ENCODE measurements around the gene KIAA1217. TPM values are rescaled to one million over a fixed set of nuclear protein-coding genes. Genes with fewer than 3 reads are reported as not detected.

The KIAA1217 gene
- total RNA-seq, 1 experiment from 2014 or later: 171 TPM

DNA sequence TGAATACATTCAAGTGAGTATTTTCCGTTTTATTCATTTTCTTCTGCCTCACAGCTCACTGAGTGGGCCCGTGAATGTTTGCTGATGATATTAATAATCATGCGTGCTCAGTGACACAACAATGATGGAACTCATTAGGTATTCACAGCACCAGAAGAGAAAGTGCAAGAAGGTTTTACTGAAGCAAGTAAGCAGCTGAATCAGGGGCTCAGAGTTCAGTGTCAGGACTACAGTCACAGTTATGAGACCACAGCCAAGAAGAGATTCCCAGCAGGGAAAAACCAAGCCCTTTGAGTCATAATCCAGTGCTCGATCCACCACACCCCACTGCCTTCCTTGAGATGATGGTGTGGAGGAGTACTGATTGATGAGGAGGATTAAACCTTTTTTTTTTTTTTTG is 247.4 kb downstream of the KIAA1217 start:
- H3K9me3 Mint-ChIP-seq (ENCODE audit: unreplicated experiment): no peaks in the 10 kb centered on the region
- Histone ChIP-seq H3K4me1 (peaks cover 34% of the 10 kb centered on the region), H3K4me3 (ENCODE audit: low read depth, low read length) (no peak overlapping the region), H3K27me3 (replicated peaks; ENCODE audit: control insufficient read depth, insufficient read depth, low read length) (no peaks in the 10 kb centered on the region), H3K9me3 (no peaks in the 10 kb centered on the region), H3K36me3 (ENCODE audit: control insufficient read depth, insufficient read depth, low read length) (peaks cover 4% of the 10 kb centered on the region)
- H3K27me3 Mint-ChIP-seq (ENCODE audit: insufficient read depth, unreplicated experiment): no peaks in the 10 kb centered on the region
- no peak overlapping the region for H3K4me3 Mint-ChIP-seq (ENCODE audit: unreplicated experiment)
- peaks cover 90% of the 10 kb centered on the region for H3K36me3 Mint-ChIP-seq (ENCODE audit: insufficient read depth, unreplicated experiment)
- H3K27ac Mint-ChIP-seq (ENCODE audit: unreplicated experiment): peak overlapping the region; percentile 29
- TF ChIP-seq, protein P1, sequence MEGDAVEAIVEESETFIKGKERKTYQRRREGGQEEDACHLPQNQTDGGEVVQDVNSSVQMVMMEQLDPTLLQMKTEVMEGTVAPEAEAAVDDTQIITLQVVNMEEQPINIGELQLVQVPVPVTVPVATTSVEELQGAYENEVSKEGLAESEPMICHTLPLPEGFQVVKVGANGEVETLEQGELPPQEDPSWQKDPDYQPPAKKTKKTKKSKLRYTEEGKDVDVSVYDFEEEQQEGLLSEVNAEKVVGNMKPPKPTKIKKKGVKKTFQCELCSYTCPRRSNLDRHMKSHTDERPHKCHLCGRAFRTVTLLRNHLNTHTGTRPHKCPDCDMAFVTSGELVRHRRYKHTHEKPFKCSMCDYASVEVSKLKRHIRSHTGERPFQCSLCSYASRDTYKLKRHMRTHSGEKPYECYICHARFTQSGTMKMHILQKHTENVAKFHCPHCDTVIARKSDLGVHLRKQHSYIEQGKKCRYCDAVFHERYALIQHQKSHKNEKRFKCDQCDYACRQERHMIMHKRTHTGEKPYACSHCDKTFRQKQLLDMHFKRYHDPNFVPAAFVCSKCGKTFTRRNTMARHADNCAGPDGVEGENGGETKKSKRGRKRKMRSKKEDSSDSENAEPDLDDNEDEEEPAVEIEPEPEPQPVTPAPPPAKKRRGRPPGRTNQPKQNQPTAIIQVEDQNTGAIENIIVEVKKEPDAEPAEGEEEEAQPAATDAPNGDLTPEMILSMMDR (IDR thresholded peaks at IDR 0.05; ENCODE audit: insufficient read depth in 1 of 2, low read depth in 1 of 2, low read length in 1 of 2, severe bottlenecking in 1 of 2, unreplicated experiment in 1 of 2): no peak
- BruUV-seq (replicated peaks): no TSS peak
- H3K4me1 Mint-ChIP-seq (ENCODE audit: low read depth, unreplicated experiment): peaks cover 40% of the 10 kb centered on the region
- ChIA-PET CTCF (interaction anchor here (0.7 to 2.4 kb wide), 2 partner anchors 73 to 351 kb away, joined by 3 to 8 read pairs; no protein-coding TSS in a partner anchor), POLR2A (no interaction called here)
- DNase-seq: no peak
- intact Hi-C loops (cut with micrococcal nuclease; ENCODE audit: unreplicated experiment): no loop called here

DNA sequence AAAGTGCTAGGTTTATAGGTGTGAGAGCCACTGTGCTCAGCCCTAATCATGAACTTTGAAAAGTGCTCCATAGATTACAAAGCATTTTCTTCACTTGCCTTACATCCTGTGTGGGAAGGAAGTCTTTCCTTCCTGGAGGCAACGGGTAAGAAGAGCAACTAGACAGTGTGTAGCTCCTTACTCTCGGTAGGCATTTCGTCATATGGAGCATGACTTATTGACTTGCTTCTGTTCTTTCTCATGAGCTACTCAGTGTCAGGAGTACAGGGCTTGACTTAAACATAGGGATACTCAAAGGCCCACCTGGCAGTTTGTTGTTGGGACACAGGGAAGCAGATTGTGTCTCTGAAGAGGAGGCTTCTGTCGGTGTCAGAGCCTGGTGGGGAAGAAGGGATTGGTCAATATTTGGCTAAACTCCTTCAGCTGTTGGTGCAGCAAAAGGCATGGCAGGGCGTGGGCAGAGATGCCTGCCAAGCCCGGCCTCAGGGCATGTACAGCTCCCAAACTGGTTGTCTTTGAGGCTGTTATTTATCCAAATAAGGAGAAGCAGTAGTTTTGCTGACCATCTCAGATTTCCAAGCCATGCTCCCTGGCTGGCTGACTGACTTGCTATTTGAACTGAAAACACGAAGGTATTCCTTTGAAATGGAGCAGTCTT is 248.9 kb downstream of the KIAA1217 start:
- H3K27ac Mint-ChIP-seq (ENCODE audit: unreplicated experiment): peak overlapping the region; percentile 32
- Histone ChIP-seq H3K4me3 (ENCODE audit: low read depth, low read length) (no peak overlapping the region), H3K27me3 (replicated peaks; ENCODE audit: control insufficient read depth, insufficient read depth, low read length) (no peaks in the 10 kb centered on the region), H3K9me3 (no peaks in the 10 kb centered on the region), H3K4me1 (peaks cover 38% of the 10 kb centered on the region), H3K36me3 (ENCODE audit: control insufficient read depth, insufficient read depth, low read length) (peaks cover 4% of the 10 kb centered on the region)
- H3K4me1 Mint-ChIP-seq (ENCODE audit: low read depth, unreplicated experiment): peaks cover 38% of the 10 kb centered on the region
- ChIA-PET CTCF (interaction anchor here (2.4 kb wide), 1 partner anchor 74 kb away, joined by 8 read pairs; no protein-coding TSS in a partner anchor), POLR2A (interaction anchor here (0.5 kb wide), 1 partner anchor 29 kb away, joined by 4 read pairs; no protein-coding TSS in a partner anchor)
- TF ChIP-seq, protein P1 (IDR thresholded peaks at IDR 0.05; ENCODE audit: insufficient read depth in 1 of 2, low read depth in 1 of 2, low read length in 1 of 2, severe bottlenecking in 1 of 2, unreplicated experiment in 1 of 2): no peak
- H3K36me3 Mint-ChIP-seq (ENCODE audit: insufficient read depth, unreplicated experiment): peaks cover 84% of the 10 kb centered on the region
- H3K4me3 Mint-ChIP-seq (ENCODE audit: unreplicated experiment): no peak overlapping the region
- no peaks in the 10 kb centered on the region for H3K27me3 Mint-ChIP-seq (ENCODE audit: insufficient read depth, unreplicated experiment)
- intact Hi-C loops (cut with micrococcal nuclease; ENCODE audit: unreplicated experiment): loop anchor here (1.0 kb wide), 1 partner anchor 9 kb away; no protein-coding TSS in a partner anchor
- peak; percentile 38 to 63 for DNase-seq
- H3K9me3 Mint-ChIP-seq (ENCODE audit: unreplicated experiment): no peaks in the 10 kb centered on the region
- no TSS peak for BruUV-seq (replicated peaks)

DNA sequence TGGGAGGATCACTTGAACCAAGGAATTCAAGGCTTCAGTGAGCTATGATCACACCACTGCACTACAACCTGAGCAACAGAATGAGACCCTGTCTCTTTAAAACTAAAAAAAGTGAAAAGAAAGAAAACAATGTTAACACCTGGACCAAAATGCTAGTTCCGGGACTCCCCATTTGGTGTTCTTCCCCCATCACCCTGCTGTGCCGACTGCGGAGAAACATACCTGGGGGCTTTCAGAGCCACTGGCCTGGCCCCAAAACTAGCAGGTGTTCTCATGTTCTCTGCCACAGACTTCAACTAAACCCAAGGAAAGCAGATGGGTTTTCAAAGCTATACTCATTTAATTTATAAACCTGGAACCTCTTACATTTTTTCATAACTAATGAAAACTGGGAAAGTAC is 250.9 kb downstream of the KIAA1217 start:
- H3K36me3 ChIP-seq (ENCODE audit: control insufficient read depth, insufficient read depth, low read length): peaks cover 4% of the 10 kb centered on the region
- ChIA-PET POLR2A (no interaction called here), CTCF (interaction anchor here (0.8 kb wide), 1 partner anchor 89 kb away, joined by 3 read pairs; no protein-coding TSS in a partner anchor)
- Mint-ChIP-seq H3K9me3 (ENCODE audit: unreplicated experiment) (no peaks in the 10 kb centered on the region), H3K36me3 (ENCODE audit: insufficient read depth, unreplicated experiment) (peaks cover 84% of the 10 kb centered on the region), H3K27me3 (ENCODE audit: insufficient read depth, unreplicated experiment) (no peaks in the 10 kb centered on the region), H3K27ac (ENCODE audit: unreplicated experiment) (peak overlapping the region; percentile 15), H3K4me3 (ENCODE audit: unreplicated experiment) (no peak overlapping the region), H3K4me1 (ENCODE audit: low read depth, unreplicated experiment) (peaks cover 58% of the 10 kb centered on the region)
- TF ChIP-seq, protein P1 (IDR thresholded peaks at IDR 0.05; ENCODE audit: insufficient read depth in 1 of 2, low read depth in 1 of 2, low read length in 1 of 2, severe bottlenecking in 1 of 2, unreplicated experiment in 1 of 2): no peak
- H3K27me3 ChIP-seq (replicated peaks; ENCODE audit: control insufficient read depth, insufficient read depth, low read length): no peaks in the 10 kb centered on the region
- BruUV-seq (replicated peaks): no TSS peak
- no peaks in the 10 kb centered on the region for H3K9me3 ChIP-seq
- no peak overlapping the region for H3K4me3 ChIP-seq (ENCODE audit: low read depth, low read length)
- H3K4me1 ChIP-seq: peaks cover 56% of the 10 kb centered on the region
- intact Hi-C loops (cut with micrococcal nuclease; ENCODE audit: unreplicated experiment): loop anchor here (10.0 kb wide), 1 partner anchor 45 kb away; no protein-coding TSS in a partner anchor
- no peak for DNase-seq

Data from Caco-2 (cell line).